NCI-H82 treated with DMSO at 0.1 percent for 48 hours (cell line): Measurements from ENCODE around the gene COL6A1.

Experiments used
- DNase-seq: peaks from one replicate; lab custom pipeline; 2025; ENCODE audit not compliant: unreplicated experiment; lab: John Stamatoyannopoulos, UW

Gene COL6A1

GRCh38 chr21:45982758-45983648, 1.4 kb downstream of the COL6A1 start:
- DNase-seq: no peak

GRCh38 chr21:45983649-45983965, 2.0 kb downstream of the COL6A1 start:
- no peak for DNase-seq

GRCh38 chr21:45983981-45984551, 2.5 kb downstream of the COL6A1 start:
- no peak for DNase-seq

- DNase-seq: no peak
These were observed 3.1 kb downstream of the COL6A1 start for GRCh38 chr21:45984584-45985095.

GRCh38 chr21:45985471-45986315, 4.1 kb downstream of the COL6A1 start:
- no peak for DNase-seq

GRCh38 chr21:45986316-45987051, 4.9 kb downstream of the COL6A1 start:
- no peak for DNase-seq

- DNase-seq: no peak
These were observed 5.6 kb downstream of the COL6A1 start for GRCh38 chr21:45987121-45987711.

GRCh38 chr21:45988366-45989347, 7.1 kb downstream of the COL6A1 start:
- DNase-seq: no peak

- no peak for DNase-seq
These were observed 7.9 kb downstream of the COL6A1 start for GRCh38 chr21:45989355-45990048.

- no peak for DNase-seq
These were observed 8.6 kb downstream of the COL6A1 start for GRCh38 chr21:45990049-45990711.

- no peak for DNase-seq
These were observed 9.4 kb downstream of the COL6A1 start for GRCh38 chr21:45990741-45991605.

GRCh38 chr21:45991606-45992300, 10.2 kb downstream of the COL6A1 start:
- DNase-seq: no peak

GRCh38 chr21:45992301-45993209, 11.0 kb downstream of the COL6A1 start:
- no peak for DNase-seq

GRCh38 chr21:45993210-45994085, 11.9 kb downstream of the COL6A1 start:
- DNase-seq: no peak
